HEK293T (cell line): ENCODE results near the gene KCNQ5.

Source experiments
- BHLHE40 ChIP-seq: fragments of 450-650 bp; IDR thresholded peaks from 2 replicates; pipeline ENCODE4 v1.6.1; 2016; ENCODE audit warnings: mild to moderate bottlenecking, moderate library complexity, borderline replicate concordance
- CTBP1 ChIP-seq: fragments of 450-650 bp; IDR thresholded peaks from 2 replicates; pipeline ENCODE4 v1.6.1; 2016; ENCODE audit warnings: borderline replicate concordance
- ELF4 ChIP-seq: fragments of 450-650 bp; IDR thresholded peaks from 2 replicates; pipeline ENCODE4 v1.6.1; 2017; ENCODE audit warnings: antibody characterized with exemption
- FOXA1 ChIP-seq: fragments of 450-650 bp; IDR thresholded peaks from 2 replicates; pipeline ENCODE4 v1.6.1; 2016; ENCODE audit warnings: mild to moderate bottlenecking
- FOXK2 ChIP-seq: fragments of 450-650 bp; IDR thresholded peaks from 2 replicates; pipeline ENCODE4 v1.6.1; 2016; ENCODE audit warnings: mild to moderate bottlenecking
- FOXM1 ChIP-seq: fragments of 450-650 bp; IDR thresholded peaks from 2 replicates; pipeline ENCODE4 v1.6.1; 2017; ENCODE audit warnings: mild to moderate bottlenecking, borderline replicate concordance
- L3MBTL2 ChIP-seq: fragments of 450-650 bp; conservative IDR thresholded peaks from 2 replicates; pipeline ENCODE4 v1.6.1; 2016; ENCODE audit warnings: mild to moderate bottlenecking
- LEF1 ChIP-seq: fragments of 450-650 bp; IDR thresholded peaks from 2 replicates; pipeline ENCODE4 v1.6.1; 2017; ENCODE audit warnings: mild to moderate bottlenecking, borderline replicate concordance
- NFRKB ChIP-seq: fragments of 450-650 bp; IDR thresholded peaks from 2 replicates; pipeline ENCODE4 v1.6.1; 2016; ENCODE audit warnings: mild to moderate bottlenecking, moderate library complexity
- PKNOX1 ChIP-seq: fragments of 450-650 bp; IDR thresholded peaks from 2 replicates; pipeline ENCODE4 v1.6.1; 2016
- SP1 ChIP-seq: fragments of 450-650 bp; IDR thresholded peaks from 2 replicates; pipeline ENCODE4 v1.6.1; 2017
- SUZ12 ChIP-seq: fragments of 450-650 bp; IDR thresholded peaks from 2 replicates; pipeline ENCODE4 v1.6.1; 2016; ENCODE audit warnings: mild to moderate bottlenecking
- TARDBP ChIP-seq: fragments of 450-650 bp; IDR thresholded peaks from 2 replicates; pipeline ENCODE4 v1.6.1; 2016
- ZNF384 ChIP-seq: fragments of 450-650 bp; IDR thresholded peaks from 2 replicates; pipeline ENCODE4 v1.6.1; 2016

GRCh38 chr6:72977114-72977513, 355.2 kb downstream of the KCNQ5 start:
- TF ChIP-seq BHLHE40, result no peak
- no peak for TF ChIP-seq ZNF384
- TF ChIP-seq FOXK2, result no peak
- no peak for TF ChIP-seq L3MBTL2
- TF ChIP-seq ELF4, result no peak
- no peak for TF ChIP-seq PKNOX1
- no peak for TF ChIP-seq SP1
- TF ChIP-seq TARDBP, result no peak
- TF ChIP-seq NFRKB, result no peak
- TF ChIP-seq SUZ12, result no peak
- TF ChIP-seq FOXM1, result no peak
- TF ChIP-seq FOXA1, result no peak
- TF ChIP-seq LEF1, result no peak
- TF ChIP-seq CTBP1, result no peak
